Parathyroid adenoma (tissue), 2 donors: ENCODE measurements around the gene XXYLT1.
"Not testable (repeated sequence)": the region's sequence is repeated elsewhere in the genome, so short reads cannot be mapped to it uniquely, and the experiment has no call there.

Experiments used
- H2AFZ ChIP-seq: fragments of 300-600 bp; sonication (generic); one replicate; pipeline ENCODE4 v1.7.0; 2017; ENCODE audit warnings: antibody characterized with exemption, mild to moderate bottlenecking
- H3K27ac ChIP-seq: fragments of 300-600 bp; sonication (generic); one replicate; pipeline ENCODE4 v1.7.0; 2017
- H3K27me3 ChIP-seq: fragments of 300-600 bp; sonication (generic); one replicate; pipeline ENCODE4 v1.7.0; 2017; ENCODE audit warnings: low read length; ENCODE audit not compliant: control insufficient read depth, insufficient read depth
- H3K36me3 ChIP-seq: fragments of 300-600 bp; sonication (generic); one replicate; pipeline ENCODE4 v1.7.0; 2017; ENCODE audit warnings: low read length; ENCODE audit not compliant: control insufficient read depth, insufficient read depth
- H3K4me1 ChIP-seq: fragments of 300-600 bp; sonication (generic); one replicate; pipeline ENCODE4 v1.7.0; 2017; ENCODE audit warnings: control low read depth
- H3K4me2 ChIP-seq: fragments of 300-600 bp; sonication (generic); one replicate; pipeline ENCODE4 v1.7.0; 2017; ENCODE audit warnings: low read length
- H3K4me3 ChIP-seq: fragments of 300-600 bp; sonication (generic); one replicate; pipeline ENCODE4 v1.7.0; 2017; ENCODE audit warnings: low read depth, low read length
- H3K79me2 ChIP-seq: fragments of 300-600 bp; sonication (generic); one replicate; pipeline ENCODE4 v1.7.0; 2017; ENCODE audit warnings: control low read depth
- H3K9ac ChIP-seq: fragments of 300-600 bp; sonication (generic); one replicate; pipeline ENCODE4 v1.7.0; 2017; ENCODE audit warnings: mild to moderate bottlenecking
- H3K9me3 ChIP-seq: fragments of 300-600 bp; sonication (generic); one replicate; pipeline ENCODE4 v1.7.0; 2017; ENCODE audit warnings: low read length; ENCODE audit not compliant: control insufficient read depth
- CTCF ChIP-seq: fragments of 300-600 bp; sonication (generic); IDR thresholded peaks from one replicate; pipeline ENCODE4 v1.7.0; 2017; ENCODE audit warnings: antibody characterized with exemption, mild to moderate bottlenecking
- donor health status: primary hyperparathyroidism.

XXYLT1 gene

DNA sequence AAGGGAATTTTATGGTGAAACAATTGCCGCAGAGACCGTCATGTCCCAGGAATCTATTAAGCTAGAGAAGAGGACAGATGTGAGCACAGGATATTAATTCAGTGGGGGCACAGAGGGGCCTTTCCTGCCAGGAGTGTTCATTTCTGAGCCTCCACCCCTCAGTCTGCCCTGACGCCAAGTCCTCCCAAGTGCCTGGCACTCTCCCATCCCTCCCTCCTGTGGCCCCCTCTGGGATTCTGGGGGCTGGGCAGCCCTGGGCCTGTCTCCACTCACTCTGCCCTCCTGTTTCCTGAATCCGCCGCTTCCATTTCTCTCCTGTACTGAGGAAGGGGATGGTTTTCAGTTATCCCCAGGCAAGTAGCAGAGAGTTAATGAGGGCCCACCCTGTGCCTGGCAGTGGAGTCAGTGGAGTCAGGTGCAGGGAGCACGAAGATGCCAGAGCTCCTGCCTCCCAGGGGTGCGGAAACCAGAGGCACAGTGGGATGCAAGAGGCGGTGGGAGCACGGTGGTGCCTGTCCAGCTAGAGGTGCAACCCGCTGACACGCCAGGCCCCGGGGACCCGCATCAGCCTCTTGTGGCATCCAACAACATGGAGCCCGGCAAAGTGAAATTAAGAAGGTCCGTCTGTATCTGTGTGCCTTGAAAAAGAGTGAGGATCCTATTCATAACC, 212.5 kb downstream of the XXYLT1 start:
- H3K9me3 ChIP-seq = no peaks in the 10 kb centered on the region
- no peaks in the 10 kb centered on the region for H3K36me3 ChIP-seq
- H3K4me1 ChIP-seq = no peaks in the 10 kb centered on the region
- no peak overlapping the region for H3K27ac ChIP-seq
- no peak overlapping the region for H2AFZ ChIP-seq
- TF ChIP-seq CTCF = no peak
- no peak overlapping the region for H3K9ac ChIP-seq
- H3K4me3 ChIP-seq = no peak overlapping the region
- H3K4me2 ChIP-seq = no peak overlapping the region
- H3K79me2 ChIP-seq = no peaks in the 10 kb centered on the region
- H3K27me3 ChIP-seq = no peaks in the 10 kb centered on the region

DNA sequence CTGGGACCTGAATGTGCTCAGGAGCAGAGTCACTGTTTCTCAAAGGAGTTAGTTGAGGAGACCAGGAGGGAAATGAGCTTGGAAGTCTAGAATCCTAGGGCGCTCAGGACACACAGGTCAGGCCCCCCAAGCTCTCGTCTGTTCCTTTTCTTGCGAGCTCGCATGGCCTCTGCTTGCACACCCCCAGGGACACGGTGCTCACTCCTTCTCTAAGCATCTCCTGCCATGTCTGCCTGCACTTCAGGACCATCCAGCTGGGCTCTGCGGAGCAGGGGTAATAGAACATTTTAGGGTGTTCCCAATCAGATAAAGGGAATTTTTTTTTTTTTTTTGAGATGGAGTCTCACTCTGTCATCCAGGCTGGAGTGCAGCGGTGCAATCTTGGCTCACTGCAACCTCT, 213.2 kb downstream of the XXYLT1 start:
- Histone ChIP-seq H2AFZ (no peak overlapping the region), H3K9me3 (no peaks in the 10 kb centered on the region), H3K4me1 (no peaks in the 10 kb centered on the region), H3K36me3 (no peaks in the 10 kb centered on the region), H3K9ac (no peak overlapping the region), H3K79me2 (no peaks in the 10 kb centered on the region), H3K4me2 (no peak overlapping the region), H3K4me3 (no peak overlapping the region), H3K27ac (no peak overlapping the region), H3K27me3 (no peaks in the 10 kb centered on the region)
- no peak for TF ChIP-seq CTCF

GRCh38 chr3:195056506-195056905, 214.5 kb downstream of the XXYLT1 start:
- Histone ChIP-seq H3K79me2 (no peaks in the 10 kb centered on the region), H3K9ac (no peak overlapping the region), H2AFZ (no peak overlapping the region), H3K9me3 (no peaks in the 10 kb centered on the region), H3K27me3 (no peaks in the 10 kb centered on the region), H3K36me3 (no peaks in the 10 kb centered on the region), H3K27ac (no peak overlapping the region), H3K4me2 (no peak overlapping the region), H3K4me1 (no peaks in the 10 kb centered on the region), H3K4me3 (no peak overlapping the region)
- no peak for TF ChIP-seq CTCF

DNA sequence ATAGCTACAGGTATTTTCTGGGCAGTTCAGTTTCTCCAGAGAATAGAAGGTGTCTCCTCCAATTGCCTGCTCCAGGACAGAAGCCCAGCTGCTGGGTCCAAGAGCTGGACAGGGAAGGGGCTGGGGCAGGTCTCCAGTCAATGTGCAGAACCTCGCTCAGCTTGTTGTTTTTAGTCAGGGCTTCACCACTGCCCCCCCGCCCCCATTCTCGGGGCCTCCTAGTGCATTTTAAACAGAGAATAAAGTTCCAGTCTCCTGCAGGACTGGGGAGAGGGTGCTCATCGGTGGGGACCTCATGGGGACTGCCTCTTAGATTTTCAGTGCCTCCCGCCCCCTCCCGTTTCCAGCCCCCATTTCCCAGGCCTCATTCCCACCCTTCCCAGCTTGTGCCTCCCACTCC, 216.6 kb downstream of the XXYLT1 start:
- Histone ChIP-seq H3K9ac (no peak overlapping the region), H3K79me2 (no peaks in the 10 kb centered on the region), H3K27ac (no peak overlapping the region), H3K4me2 (no peak overlapping the region), H3K9me3 (no peaks in the 10 kb centered on the region), H3K36me3 (no peaks in the 10 kb centered on the region), H2AFZ (no peak overlapping the region), H3K4me1 (no peaks in the 10 kb centered on the region), H3K27me3 (no peaks in the 10 kb centered on the region), H3K4me3 (no peak overlapping the region)
- no peak for TF ChIP-seq CTCF

- H3K79me2 ChIP-seq = no peaks in the 10 kb centered on the region
- H2AFZ ChIP-seq = no peak overlapping the region
- no peak overlapping the region for H3K9ac ChIP-seq
Observed at GRCh38 chr3:195052939-195053338, 218.0 kb downstream of the XXYLT1 start.

GRCh38 chr3:195050296-195050695, 220.7 kb downstream of the XXYLT1 start:
- H3K79me2 ChIP-seq, H3K27ac ChIP-seq, H3K27me3 ChIP-seq, H3K36me3 ChIP-seq, H3K4me1 ChIP-seq, H3K9me3 ChIP-seq, H3K4me2 ChIP-seq, H2AFZ ChIP-seq, H3K9ac ChIP-seq, H3K4me3 ChIP-seq: not testable (repeated sequence)

More at GRCh38 chr3:195052939-195053338, 218.0 kb downstream of the XXYLT1 start:
- H3K4me3 ChIP-seq = no peak overlapping the region
- no peaks in the 10 kb centered on the region for H3K4me1 ChIP-seq
- no peak overlapping the region for H3K4me2 ChIP-seq
- H3K9me3 ChIP-seq = no peaks in the 10 kb centered on the region
- no peaks in the 10 kb centered on the region for H3K36me3 ChIP-seq
- H3K27ac ChIP-seq = no peak overlapping the region
- no peak for TF ChIP-seq CTCF
- H3K27me3 ChIP-seq = no peaks in the 10 kb centered on the region
